ENCODE measurements around the gene FOSL1.

FOSL1 gene

DNA sequence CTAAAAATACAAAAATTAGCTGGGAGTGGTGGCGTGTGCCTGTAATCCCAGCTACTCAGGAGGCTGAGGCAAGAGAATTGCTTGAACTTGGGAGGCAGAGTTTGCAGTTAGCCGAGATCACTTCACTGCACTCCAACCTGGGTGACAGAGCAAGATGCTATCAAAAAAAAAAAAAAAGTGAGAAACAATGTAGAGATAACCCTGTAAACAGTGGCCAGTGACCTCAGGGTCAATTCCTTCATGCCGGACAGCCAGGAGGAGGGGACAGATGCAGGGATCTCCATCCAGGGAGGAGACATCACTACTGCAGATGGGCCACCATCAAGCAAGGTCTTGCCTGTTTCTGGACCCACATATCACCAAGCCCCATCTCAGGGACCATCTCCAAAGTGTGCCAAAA, 52.4 kb downstream of the FOSL1 start:
- H3F3A ChIP-seq (ENCODE audit: insufficient read depth): peaks cover 5% of the 10 kb centered on the region; the same call in 1 of the 2 replicates
- TF ChIP-seq, protein P1, sequence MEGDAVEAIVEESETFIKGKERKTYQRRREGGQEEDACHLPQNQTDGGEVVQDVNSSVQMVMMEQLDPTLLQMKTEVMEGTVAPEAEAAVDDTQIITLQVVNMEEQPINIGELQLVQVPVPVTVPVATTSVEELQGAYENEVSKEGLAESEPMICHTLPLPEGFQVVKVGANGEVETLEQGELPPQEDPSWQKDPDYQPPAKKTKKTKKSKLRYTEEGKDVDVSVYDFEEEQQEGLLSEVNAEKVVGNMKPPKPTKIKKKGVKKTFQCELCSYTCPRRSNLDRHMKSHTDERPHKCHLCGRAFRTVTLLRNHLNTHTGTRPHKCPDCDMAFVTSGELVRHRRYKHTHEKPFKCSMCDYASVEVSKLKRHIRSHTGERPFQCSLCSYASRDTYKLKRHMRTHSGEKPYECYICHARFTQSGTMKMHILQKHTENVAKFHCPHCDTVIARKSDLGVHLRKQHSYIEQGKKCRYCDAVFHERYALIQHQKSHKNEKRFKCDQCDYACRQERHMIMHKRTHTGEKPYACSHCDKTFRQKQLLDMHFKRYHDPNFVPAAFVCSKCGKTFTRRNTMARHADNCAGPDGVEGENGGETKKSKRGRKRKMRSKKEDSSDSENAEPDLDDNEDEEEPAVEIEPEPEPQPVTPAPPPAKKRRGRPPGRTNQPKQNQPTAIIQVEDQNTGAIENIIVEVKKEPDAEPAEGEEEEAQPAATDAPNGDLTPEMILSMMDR (IDR thresholded peaks at IDR 0.05; ENCODE audit: insufficient read depth, low read length, poor library complexity, severe bottlenecking): no peak
- no peak for TF ChIP-seq EZH2phosphoT487 (conservative IDR thresholded peaks at IDR 0.05; ENCODE audit: low read length)
- no peaks in the 10 kb centered on the region for H3K9me2 ChIP-seq (replicated peaks; ENCODE audit: insufficient read depth, low read length)
- no peak overlapping the region for H2AFZ ChIP-seq (ENCODE audit: low read depth, low read length, severe bottlenecking)
- no peaks in the 10 kb centered on the region for H4K20me1 ChIP-seq (ENCODE audit: low read depth, low read length)
- H3K9me3 ChIP-seq (ENCODE audit: insufficient read depth, low read length): no peaks in the 10 kb centered on the region
- H3K4me2 ChIP-seq (ENCODE audit: low read depth, low read length, poor library complexity, severe bottlenecking): no peak overlapping the region
- H3K27me3 ChIP-seq (ENCODE audit: low read length): no peaks in the 10 kb centered on the region
- no peak overlapping the region for H3K4me3 ChIP-seq (ENCODE audit: insufficient read depth, low read length, poor library complexity, severe bottlenecking)
- no peaks in the 10 kb centered on the region for H3K36me3 ChIP-seq (ENCODE audit: low read length)
- no peak overlapping the region for H3K9ac ChIP-seq (ENCODE audit: low read length)
- H3K27ac ChIP-seq (ENCODE audit: low read depth, low read length): no peak overlapping the region
- no peaks in the 10 kb centered on the region for H3K79me2 ChIP-seq (ENCODE audit: insufficient read depth, low read length)

DNA sequence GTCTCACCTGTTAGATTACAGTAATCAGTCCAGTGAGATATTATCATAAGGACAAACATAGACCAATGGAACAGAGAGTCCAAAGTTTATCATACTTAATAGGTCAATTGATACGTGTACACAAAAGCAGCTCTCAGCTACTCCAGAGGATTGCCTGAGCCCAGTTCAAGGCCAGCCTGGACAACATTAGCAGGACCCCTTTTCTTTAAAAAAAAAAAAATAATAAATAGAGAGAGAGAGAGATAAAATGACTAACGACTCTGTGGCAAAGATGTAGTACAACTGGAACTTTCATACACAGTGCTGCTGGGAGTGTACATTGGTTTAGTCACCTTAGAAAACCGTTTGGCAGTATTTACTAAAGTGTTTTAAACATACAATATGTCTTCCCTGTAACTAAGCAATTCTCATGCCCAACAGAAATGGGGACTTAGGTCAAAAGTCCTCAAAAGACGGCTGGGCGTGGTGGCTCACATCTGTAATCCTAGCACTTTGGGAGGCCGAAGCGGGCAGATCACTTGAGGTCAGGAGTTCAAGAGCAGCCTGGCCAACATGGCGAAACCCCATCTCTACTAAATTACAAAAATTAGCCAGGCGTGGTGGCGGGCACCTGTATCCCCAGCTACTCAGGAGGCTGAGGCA, 55.8 kb downstream of the FOSL1 start:
- no peaks in the 10 kb centered on the region for H4K20me1 ChIP-seq (ENCODE audit: low read depth, low read length)
- H3F3A ChIP-seq (ENCODE audit: insufficient read depth): no peaks in the 10 kb centered on the region; the same call in 1 of the 2 replicates
- H3K27me3 ChIP-seq (ENCODE audit: low read length): no peaks in the 10 kb centered on the region
- H3K4me3 ChIP-seq (ENCODE audit: insufficient read depth, low read length, poor library complexity, severe bottlenecking): no peak overlapping the region
- H3K79me2 ChIP-seq (ENCODE audit: insufficient read depth, low read length): no peaks in the 10 kb centered on the region
- H3K36me3 ChIP-seq (ENCODE audit: low read length): no peaks in the 10 kb centered on the region
- no peak overlapping the region for H2AFZ ChIP-seq (ENCODE audit: low read depth, low read length, severe bottlenecking)
- TF ChIP-seq, protein P1 (IDR thresholded peaks at IDR 0.05; ENCODE audit: insufficient read depth, low read length, poor library complexity, severe bottlenecking): no peak
- no peak for TF ChIP-seq EZH2phosphoT487 (conservative IDR thresholded peaks at IDR 0.05; ENCODE audit: low read length)
- no peaks in the 10 kb centered on the region for H3K9me3 ChIP-seq (ENCODE audit: insufficient read depth, low read length)
- no peak overlapping the region for H3K27ac ChIP-seq (ENCODE audit: low read depth, low read length)
- H3K9ac ChIP-seq (ENCODE audit: low read length): no peak overlapping the region
- no peak overlapping the region for H3K4me2 ChIP-seq (ENCODE audit: low read depth, low read length, poor library complexity, severe bottlenecking)
- no peaks in the 10 kb centered on the region for H3K9me2 ChIP-seq (replicated peaks; ENCODE audit: insufficient read depth, low read length)

DNA sequence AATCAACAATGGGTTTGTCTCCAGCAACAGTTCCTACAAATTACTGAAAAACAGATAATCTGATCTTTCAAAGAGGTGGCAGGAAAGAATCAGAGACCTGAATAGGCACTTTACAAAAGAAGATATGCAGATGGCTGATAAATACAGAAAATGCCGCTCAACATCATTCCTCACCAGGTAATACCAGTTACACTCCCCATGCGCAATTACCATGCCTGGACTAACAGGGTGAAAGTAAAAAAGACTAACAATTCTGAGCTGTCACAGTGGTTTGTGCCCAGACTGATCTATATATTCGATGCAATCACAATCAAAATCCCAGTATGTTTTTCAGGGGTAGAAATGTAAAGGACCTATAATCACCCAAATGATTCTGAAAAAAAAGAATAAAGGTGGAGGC, 56.4 kb downstream of the FOSL1 start:
- TF ChIP-seq, protein P1 (IDR thresholded peaks at IDR 0.05; ENCODE audit: insufficient read depth, low read length, poor library complexity, severe bottlenecking): no peak
- TF ChIP-seq EZH2phosphoT487 (conservative IDR thresholded peaks at IDR 0.05; ENCODE audit: low read length): no peak
- H3K9me3 ChIP-seq (ENCODE audit: insufficient read depth, low read length): no peaks in the 10 kb centered on the region
- no peaks in the 10 kb centered on the region for H3K9me2 ChIP-seq (replicated peaks; ENCODE audit: insufficient read depth, low read length)
- H2AFZ ChIP-seq (ENCODE audit: low read depth, low read length, severe bottlenecking): no peak overlapping the region
- H3K27ac ChIP-seq (ENCODE audit: low read depth, low read length): no peak overlapping the region
- H3K4me3 ChIP-seq (ENCODE audit: insufficient read depth, low read length, poor library complexity, severe bottlenecking): no peak overlapping the region
- H3K36me3 ChIP-seq (ENCODE audit: low read length): no peaks in the 10 kb centered on the region
- H3K9ac ChIP-seq (ENCODE audit: low read length): no peak overlapping the region
- H4K20me1 ChIP-seq (ENCODE audit: low read depth, low read length): no peaks in the 10 kb centered on the region
- H3F3A ChIP-seq (ENCODE audit: insufficient read depth): no peaks in the 10 kb centered on the region; the same call in 1 of the 2 replicates
- H3K79me2 ChIP-seq (ENCODE audit: insufficient read depth, low read length): no peaks in the 10 kb centered on the region
- no peak overlapping the region for H3K4me2 ChIP-seq (ENCODE audit: low read depth, low read length, poor library complexity, severe bottlenecking)
- H3K27me3 ChIP-seq (ENCODE audit: low read length): no peaks in the 10 kb centered on the region
